Body of pancreas (tissue), 4 donors: Measurements from ENCODE around the gene SLC19A3. TPM values are rescaled to one million over a fixed set of nuclear protein-coding genes. Genes with fewer than 3 reads are reported as not detected.

Experiments used
- ATAC-seq: fragments of 150-250 bp; one replicate; pipeline ENCODE4 v1.9.1; 2016
- DNase-seq, 4 donors: peaks; one replicate each; pipeline ENCODE4 v3.0.0-alpha.2; 2019
- H3K27ac ChIP-seq, 4 donors: fragments of 200-600 bp; sonication (generic); 1 replicate in 3 of 4; 2 replicates in 1 of 4; pipeline versions ENCODE4 v1.5.1 to v1.6.1; 2016 to 2019; ENCODE audit warnings: mild to moderate bottlenecking in 1 of 4, mixed read lengths in 1 of 4, moderate library complexity in 1 of 4
- H3K27me3 ChIP-seq, 2 donors: fragments of 200-600 bp; sonication (generic); one replicate each; pipeline ENCODE4 v1.6.0; 2016; ENCODE audit warnings: mild to moderate bottlenecking in 1 of 2
- H3K36me3 ChIP-seq, 2 donors: fragments of 200-600 bp; sonication (generic); replicated peaks in 1 of 2; 2 replicates each; pipeline ENCODE4 v1.5.1; 2016; ENCODE audit warnings: low read depth in 2 of 2; ENCODE audit not compliant: insufficient read depth in 1 of 2
- H3K4me1 ChIP-seq: fragments of 200-600 bp; sonication (generic); one replicate; pipeline ENCODE4 v1.6.0; 2016
- H3K4me3 ChIP-seq, 2 donors: fragments of 200-600 bp; sonication (generic); 1 replicate in 1 of 2; 2 replicates in 1 of 2; pipeline ENCODE4 v1.5.1; 2016 to 2019
- H3K9me3 ChIP-seq, 3 donors: fragments of 200-600 bp; sonication (generic); 1 replicate in 2 of 3; 2 replicates in 1 of 3; pipeline ENCODE4 v1.5.1; 2016
- POLR2A ChIP-seq, 3 donors: fragments of 450-650 bp; IDR thresholded peaks; one replicate each; pipeline ENCODE4 v1.6.1; 2016; ENCODE audit warnings: antibody characterized with exemption in 3 of 3, mild to moderate bottlenecking in 2 of 3
- WGBS, 2 donors: methylation state at CpG; one replicate each; pipeline ENCODE4 v1.1.5; 2017; 5-methylcytosine and 5-hydroxymethylcytosine counted together
- intact Hi-C: fragments of 100-400 bp; cut with DNase I; formaldehyde crosslinking; loops from one replicate; pipeline ENCODE4 v1.15.1; 2023
- total RNA-seq, 2 donors: library from RNA; depleted of rRNA; stranded (reverse); fragments of >200 nt; gene quantifications; one replicate each; pipeline ENCODE4 v1.1.0, GENCODE V29; 2016
- TF ChIP-seq, protein P1 (sequence below), 7 experiments: fragments of 450-650 bp in 4 of 7; fragments of 200-600 bp in 3 of 7; sonication (generic) in 3 of 7; IDR thresholded peaks; one replicate each; pipeline ENCODE4 v1.5.1; 2016 to 2019; ENCODE audit warnings: antibody characterized with exemption in 7 of 7

SLC19A3 gene
- total RNA-seq, 2 donors from 2014 or later, result 11.7 to 23.4 TPM

DNA sequence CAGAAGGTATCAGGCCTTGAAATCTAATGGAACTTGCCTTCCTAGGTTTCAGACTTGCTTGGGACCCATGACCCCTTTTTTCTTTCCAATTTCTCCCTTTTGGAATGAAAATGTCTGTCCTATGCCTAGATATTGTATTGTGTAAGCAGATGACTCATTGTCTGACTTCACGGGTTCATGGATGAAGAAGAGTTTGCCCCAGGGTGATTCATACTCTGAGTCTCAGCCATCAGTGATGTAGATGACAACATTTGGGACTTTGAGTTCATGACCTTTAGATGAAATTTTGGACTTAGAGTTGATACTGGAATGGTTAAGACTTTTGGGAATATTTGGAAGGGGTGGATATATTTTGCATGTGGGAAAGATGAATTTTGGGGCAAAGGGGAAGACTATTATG is 62.4 kb downstream of the SLC19A3 start:
- H3K27me3 ChIP-seq, result no peaks in the 10 kb centered on the region
- no peaks in the 10 kb centered on the region for H3K9me3 ChIP-seq
- H3K4me3 ChIP-seq, result no peak overlapping the region
- DNase-seq (peak in 1 of 4 donors; percentile 18), ATAC-seq (peak; percentile 36)
- TF ChIP-seq POLR2A (IDR thresholded peaks at IDR 0.05), result no peak
- TF ChIP-seq, protein P1, sequence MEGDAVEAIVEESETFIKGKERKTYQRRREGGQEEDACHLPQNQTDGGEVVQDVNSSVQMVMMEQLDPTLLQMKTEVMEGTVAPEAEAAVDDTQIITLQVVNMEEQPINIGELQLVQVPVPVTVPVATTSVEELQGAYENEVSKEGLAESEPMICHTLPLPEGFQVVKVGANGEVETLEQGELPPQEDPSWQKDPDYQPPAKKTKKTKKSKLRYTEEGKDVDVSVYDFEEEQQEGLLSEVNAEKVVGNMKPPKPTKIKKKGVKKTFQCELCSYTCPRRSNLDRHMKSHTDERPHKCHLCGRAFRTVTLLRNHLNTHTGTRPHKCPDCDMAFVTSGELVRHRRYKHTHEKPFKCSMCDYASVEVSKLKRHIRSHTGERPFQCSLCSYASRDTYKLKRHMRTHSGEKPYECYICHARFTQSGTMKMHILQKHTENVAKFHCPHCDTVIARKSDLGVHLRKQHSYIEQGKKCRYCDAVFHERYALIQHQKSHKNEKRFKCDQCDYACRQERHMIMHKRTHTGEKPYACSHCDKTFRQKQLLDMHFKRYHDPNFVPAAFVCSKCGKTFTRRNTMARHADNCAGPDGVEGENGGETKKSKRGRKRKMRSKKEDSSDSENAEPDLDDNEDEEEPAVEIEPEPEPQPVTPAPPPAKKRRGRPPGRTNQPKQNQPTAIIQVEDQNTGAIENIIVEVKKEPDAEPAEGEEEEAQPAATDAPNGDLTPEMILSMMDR (IDR thresholded peaks at IDR 0.05), result no peak
- WGBS, 2 donors, result 42 to 73% methylated on average over 1 of the region's 1 CpG
- intact Hi-C loops, result no loop called here
- no peaks in the 10 kb centered on the region for H3K36me3 ChIP-seq
- no peak overlapping the region for H3K27ac ChIP-seq
- H3K4me1 ChIP-seq, result no peaks in the 10 kb centered on the region

DNA sequence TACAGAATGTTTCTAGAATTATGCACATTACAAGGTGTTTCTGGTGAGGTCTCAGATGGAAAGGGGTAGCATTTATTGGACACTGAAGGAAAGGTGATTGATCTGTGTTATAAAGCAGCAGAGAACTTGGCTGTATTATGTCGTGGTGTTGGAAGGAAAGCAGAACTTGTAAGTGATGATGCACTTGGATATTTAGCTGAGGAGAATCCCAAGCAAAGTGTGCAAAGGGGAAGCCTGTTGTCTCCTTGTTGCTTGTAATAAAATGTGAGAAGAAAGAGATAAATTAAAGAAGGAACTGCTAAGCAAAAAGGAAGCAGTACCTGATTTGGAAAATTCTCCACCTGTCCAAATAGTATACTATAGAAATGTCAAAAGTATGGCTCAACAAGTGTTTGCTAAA is 63.4 kb downstream of the SLC19A3 start:
- intact Hi-C loops, result no loop called here
- 28 to 41% methylated on average over 1 of the region's 1 CpG for WGBS, 2 donors
- DNase-seq (no peak), ATAC-seq (no peak)
- no peak overlapping the region for H3K27ac ChIP-seq
- H3K4me1 ChIP-seq, result no peaks in the 10 kb centered on the region
- H3K4me3 ChIP-seq, result no peak overlapping the region
- H3K27me3 ChIP-seq, result no peaks in the 10 kb centered on the region
- no peaks in the 10 kb centered on the region for H3K36me3 ChIP-seq
- no peak for TF ChIP-seq POLR2A (IDR thresholded peaks at IDR 0.05)
- TF ChIP-seq, protein P1 (IDR thresholded peaks at IDR 0.05), result no peak
- no peaks in the 10 kb centered on the region for H3K9me3 ChIP-seq

DNA sequence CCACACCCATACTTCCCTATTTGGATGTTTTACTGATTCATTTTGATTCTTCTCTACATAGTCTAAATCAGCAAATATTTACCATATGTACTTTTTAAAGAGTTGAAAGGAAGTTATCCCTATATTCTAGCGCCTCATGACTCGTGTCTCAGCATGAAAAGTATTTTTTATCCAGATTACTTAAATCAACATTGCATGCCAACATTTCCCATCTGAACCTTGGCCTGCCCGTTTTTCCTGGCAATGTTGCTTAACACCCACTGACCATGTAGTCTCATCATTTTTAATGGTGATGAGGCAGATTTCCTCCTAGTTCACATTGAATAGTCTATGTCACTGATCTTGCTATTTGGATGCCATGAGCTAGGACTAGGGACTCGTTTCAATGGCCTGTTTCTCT is 64.4 kb downstream of the SLC19A3 start:
- intact Hi-C loops, result no loop called here
- 16 to 36% methylated on average over 4 of the region's 4 CpGs for WGBS, 2 donors
- no peak for ATAC-seq

DNA sequence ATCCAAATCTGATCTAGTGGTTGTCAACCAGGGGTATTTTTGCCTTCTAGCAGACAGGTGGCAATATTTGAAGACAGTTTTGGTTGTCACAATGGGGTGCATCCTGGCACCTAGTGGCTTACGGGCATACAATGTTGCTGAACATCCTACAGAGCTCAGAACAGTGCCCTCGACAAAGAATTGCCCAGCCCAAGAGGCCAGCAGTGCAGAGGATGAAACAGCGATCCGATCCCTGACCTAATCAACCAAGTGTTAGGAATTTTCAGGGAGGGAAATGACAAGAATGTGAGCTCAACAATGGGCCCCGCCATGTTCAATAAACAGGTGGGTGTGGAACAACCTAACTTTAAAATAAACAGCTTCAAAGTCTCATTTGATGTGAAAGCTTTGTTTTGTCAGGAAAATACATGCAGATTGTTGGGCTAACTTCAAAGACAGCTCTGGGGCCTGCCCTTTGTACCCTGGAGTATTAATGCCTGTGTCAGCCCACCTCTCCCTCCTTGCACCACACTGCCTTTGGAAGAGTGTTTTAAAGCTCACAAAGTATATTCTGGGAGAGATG is 73.8 kb downstream of the SLC19A3 start:
- 68 to 80% methylated on average over 3 to 5 of the region's 5 CpGs for WGBS, 2 donors

More for the DNA sequence above, 64.4 kb downstream of the SLC19A3 start:
- H3K4me3 ChIP-seq, result no peak overlapping the region
- no peaks in the 10 kb centered on the region for H3K9me3 ChIP-seq
- no peaks in the 10 kb centered on the region for H3K36me3 ChIP-seq
- H3K4me1 ChIP-seq, result no peaks in the 10 kb centered on the region
- no peak for DNase-seq
- no peaks in the 10 kb centered on the region for H3K27me3 ChIP-seq
- TF ChIP-seq, protein P1 (IDR thresholded peaks at IDR 0.05), result no peak
- TF ChIP-seq POLR2A (IDR thresholded peaks at IDR 0.05), result no peak
- H3K27ac ChIP-seq, result no peak overlapping the region

More for the DNA sequence above, 73.8 kb downstream of the SLC19A3 start:
- TF ChIP-seq, protein P1 (IDR thresholded peaks at IDR 0.05), result no peak
- no peak for TF ChIP-seq POLR2A (IDR thresholded peaks at IDR 0.05)
- intact Hi-C loops, result no loop called here
- Histone ChIP-seq H3K27me3 (no peaks in the 10 kb centered on the region), H3K27ac (no peak overlapping the region), H3K9me3 (no peaks in the 10 kb centered on the region), H3K4me3 (no peak overlapping the region), H3K36me3 (no peaks in the 10 kb centered on the region), H3K4me1 (no peaks in the 10 kb centered on the region)
- ATAC-seq (no peak), DNase-seq (no peak)
